ENCODE measurements around the gene WSCD1.

DNA sequence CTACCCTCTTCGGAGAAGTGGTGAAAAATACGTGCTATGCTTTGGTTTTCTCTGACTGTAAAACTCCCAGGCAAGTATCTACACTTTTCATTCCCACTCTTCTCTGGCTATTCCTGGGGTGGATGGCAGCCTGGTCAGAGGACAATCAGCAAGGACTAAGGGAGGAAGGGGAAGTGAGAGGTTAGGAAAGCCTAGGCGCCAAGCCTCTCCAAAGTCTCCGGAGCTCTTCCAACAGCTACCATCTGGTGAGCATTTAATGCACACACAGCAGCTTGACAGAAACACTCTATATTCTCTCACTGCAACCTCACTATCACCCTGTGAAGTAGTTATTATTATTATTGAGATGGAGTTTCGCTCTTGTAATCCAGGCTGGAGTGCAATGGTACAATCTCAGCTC, 65.1 kb downstream of the WSCD1 start:
- TF ChIP-seq FOXK2 (IDR thresholded peaks at IDR 0.05): no peak
- no peak for TF ChIP-seq L3MBTL2 (conservative IDR thresholded peaks at IDR 0.05)
- TF ChIP-seq FOXM1 (IDR thresholded peaks at IDR 0.05; ENCODE audit: borderline replicate concordance): no peak
- TF ChIP-seq BHLHE40 (IDR thresholded peaks at IDR 0.05; ENCODE audit: borderline replicate concordance): no peak
- TF ChIP-seq SP1 (IDR thresholded peaks at IDR 0.05): no peak
